ENCODE data around the gene GPX3. TPM values are rescaled to one million over a fixed set of nuclear protein-coding genes. Genes with fewer than 3 reads are reported as not detected.
A peak's percentile ranks its signal among the peaks of the same experiment; 100 is the strongest.

Gene GPX3
- 0.18 and 0.76 TPM in 2 replicates for total RNA-seq

GRCh38 chr5:151020304-151021110 lies at the start of gene GPX3:
GPX3 (plus strand) TSS chr5:151020591; CDS start chr5:151020655, 64 bp downstream.
- CTCF ChIA-PET, result no interaction called here
- H3K27ac Mint-ChIP-seq, result no peak within 1 kb of the TSS

GRCh38 chr5:150978590-150978989 lies 41.8 kb upstream of the GPX3 start:
- peaks cover 10% of the 10 kb centered on the region for H3K27me3 Mint-ChIP-seq
- H3K4me1 Mint-ChIP-seq, result no peaks in the 10 kb centered on the region
- no peak for TF ChIP-seq CTCF (IDR thresholded peaks at IDR 0.05)
- H3K27ac Mint-ChIP-seq, result no peak overlapping the region
- DNase-seq (no peak), ATAC-seq (ENCODE audit: low read depth) (no peak)
- intact Hi-C loops (cut with micrococcal nuclease), result no loop called here
- ChIA-PET CTCF (no interaction called here), POLR2A (no interaction called here)
- peaks cover 2% of the 10 kb centered on the region for H3K9me3 Mint-ChIP-seq
- no peaks in the 10 kb centered on the region for H3K36me3 Mint-ChIP-seq (ENCODE audit: low read depth)
- H3K4me3 Mint-ChIP-seq, result no peak overlapping the region

More at GRCh38 chr5:151020304-151021110, at the start of gene GPX3:
- ATAC-seq (ENCODE audit: low read depth) (peak; percentile 72), DNase-seq (peak; percentile 41)
- Mint-ChIP-seq H3K36me3 (ENCODE audit: low read depth) (peaks cover 9% of the 10 kb centered on the region), H3K4me3 (peak within 1 kb of the TSS; percentile 74), H3K9me3 (no peaks in the 10 kb centered on the region), H3K4me1 (peaks cover 20% of the 10 kb centered on the region), H3K27me3 (no peaks in the 10 kb centered on the region)
- no peak for TF ChIP-seq CTCF (IDR thresholded peaks at IDR 0.05)
- intact Hi-C loops (cut with micrococcal nuclease), result no loop called here
- POLR2A ChIA-PET, result interaction anchor here (1.0 kb wide), 1 partner anchor 171 kb away, joined by 3 read pairs; no protein-coding TSS in a partner anchor

GRCh38 chr5:150987746-150988145 lies 32.6 kb upstream of the GPX3 start:
- ATAC-seq (ENCODE audit: low read depth) (no peak), DNase-seq (no peak)
- Mint-ChIP-seq H3K36me3 (ENCODE audit: low read depth) (no peaks in the 10 kb centered on the region), H3K4me3 (no peak overlapping the region), H3K27ac (no peak overlapping the region), H3K9me3 (peaks cover 9% of the 10 kb centered on the region), H3K4me1 (no peaks in the 10 kb centered on the region), H3K27me3 (peaks cover 3% of the 10 kb centered on the region)
- intact Hi-C loops (cut with micrococcal nuclease), result no loop called here
- POLR2A ChIA-PET, result no interaction called here
- CTCF ChIA-PET, result no interaction called here
- no peak for TF ChIP-seq CTCF (IDR thresholded peaks at IDR 0.05)

GRCh38 chr5:150989695-150990094 lies 30.7 kb upstream of the GPX3 start:
- no peaks in the 10 kb centered on the region for H3K4me1 Mint-ChIP-seq
- no peak overlapping the region for H3K27ac Mint-ChIP-seq
- no peaks in the 10 kb centered on the region for H3K27me3 Mint-ChIP-seq
- no peaks in the 10 kb centered on the region for H3K36me3 Mint-ChIP-seq (ENCODE audit: low read depth)
- intact Hi-C loops (cut with micrococcal nuclease), result no loop called here
- ChIA-PET POLR2A (interaction anchor here (0.5 kb wide), 1 partner anchor 206 kb away, joined by 12 read pairs; no protein-coding TSS in a partner anchor), CTCF (no interaction called here)
- no peak overlapping the region for H3K4me3 Mint-ChIP-seq
- DNase-seq, result no peak
- no peak for TF ChIP-seq CTCF (IDR thresholded peaks at IDR 0.05)
- H3K9me3 Mint-ChIP-seq, result peaks cover 11% of the 10 kb centered on the region
- ATAC-seq (ENCODE audit: low read depth), result no peak

- no peak for TF ChIP-seq CTCF (IDR thresholded peaks at IDR 0.05)
- H3K4me1 Mint-ChIP-seq, result no peaks in the 10 kb centered on the region
- no peaks in the 10 kb centered on the region for H3K27me3 Mint-ChIP-seq
- no peak for ATAC-seq (ENCODE audit: low read depth)
- POLR2A ChIA-PET, result no interaction called here
- no peaks in the 10 kb centered on the region for H3K36me3 Mint-ChIP-seq (ENCODE audit: low read depth)
- no peak overlapping the region for H3K27ac Mint-ChIP-seq
- CTCF ChIA-PET, result no interaction called here
- H3K9me3 Mint-ChIP-seq, result peaks cover 11% of the 10 kb centered on the region
- intact Hi-C loops (cut with micrococcal nuclease), result no loop called here
- DNase-seq, result no peak
- H3K4me3 Mint-ChIP-seq, result no peak overlapping the region
Measured at GRCh38 chr5:150992705-150993104, 27.7 kb upstream of the GPX3 start.
